HG02943 (cell line): Measurements from ENCODE around the gene TTC9.

Experiments used
- ATAC-seq: cut with Tn5 transposase; IDR thresholded peaks from one replicate; pipeline ENCODE4 v1.9.1; 2021; ENCODE audit warnings: mild to moderate bottlenecking, low read depth, moderate library complexity; ENCODE audit not compliant: unreplicated experiment

The TTC9 gene

GRCh38 chr14:70641548-70642302, at the start of gene TTC9:
TTC9 (plus strand) TSS chr14:70641916; CDS start chr14:70642130, 214 bp downstream.
- no peak for ATAC-seq

GRCh38 chr14:70594461-70594860, 47.3 kb upstream of the TTC9 start:
- ATAC-seq: no peak

- no peak for ATAC-seq
Observed at GRCh38 chr14:70595443-70596185, 46.1 kb upstream of the TTC9 start.

GRCh38 chr14:70597731-70598130, 44.0 kb upstream of the TTC9 start:
- no peak for ATAC-seq

- no peak for ATAC-seq
Observed at GRCh38 chr14:70599345-70599744, 42.4 kb upstream of the TTC9 start.

- no peak for ATAC-seq
Observed at GRCh38 chr14:70600382-70601157, 41.1 kb upstream of the TTC9 start, which contains the start of gene MED6. MED6 (minus strand) TSS chr14:70600655; CDS start chr14:70600637, 18 bp downstream.

- no peak for ATAC-seq
Observed at GRCh38 chr14:70601162-70601561, 40.6 kb upstream of the TTC9 start.

GRCh38 chr14:70602254-70602653, 39.5 kb upstream of the TTC9 start:
- no peak for ATAC-seq

- ATAC-seq: no peak
Observed at GRCh38 chr14:70611216-70611615, 30.5 kb upstream of the TTC9 start.

GRCh38 chr14:70616646-70617045, 25.1 kb upstream of the TTC9 start:
- no peak for ATAC-seq

GRCh38 chr14:70618314-70618713, 23.4 kb upstream of the TTC9 start:
- ATAC-seq: no peak

- ATAC-seq: no peak
Observed at GRCh38 chr14:70619708-70620107, 22.0 kb upstream of the TTC9 start.

GRCh38 chr14:70622111-70622712, 19.5 kb upstream of the TTC9 start:
- no peak for ATAC-seq

- ATAC-seq: no peak
Observed at GRCh38 chr14:70624972-70625371, 16.7 kb upstream of the TTC9 start.

GRCh38 chr14:70631948-70632347, 9.8 kb upstream of the TTC9 start:
- ATAC-seq: no peak

GRCh38 chr14:70635971-70636595, 5.6 kb upstream of the TTC9 start:
- no peak for ATAC-seq

- no peak for ATAC-seq
Observed at GRCh38 chr14:70638416-70638815, 3.3 kb upstream of the TTC9 start.

GRCh38 chr14:70640938-70641547, 673 bp upstream of the TTC9 start:
- peak; percentile 42 for ATAC-seq

- ATAC-seq: no peak
Observed at GRCh38 chr14:70642303-70643235, 853 bp downstream of the TTC9 start.
